Neural cell (in vitro differentiated cells): Measurements from ENCODE around the gene JMJD8. TPM values are rescaled to one million over a fixed set of nuclear protein-coding genes. Genes with fewer than 3 reads are reported as not detected.

Experiments
- H2AFZ ChIP-seq: fragments of 200-600, 300-800 bp; sonication (generic), shearing (Covaris generic); 2 replicates; pipeline ENCODE4 v1.6.0; 2014; ENCODE audit warnings: low read depth, mild to moderate bottlenecking, antibody characterized with exemption, low read length, moderate library complexity
- H3F3A ChIP-seq: fragments of 200-600 bp; shearing (Covaris generic); 2 replicates; pipeline ENCODE4 v1.6.1; 2016; ENCODE audit warnings: mild to moderate bottlenecking, moderate library complexity, mixed read lengths, antibody characterized with exemption, low read length; ENCODE audit not compliant: insufficient read depth, poor library complexity, severe bottlenecking
- H3K27ac ChIP-seq: fragments of 200-600, 300-800 bp; sonication (generic), shearing (Covaris generic); 2 replicates; pipeline ENCODE4 v1.5.1; 2014; ENCODE audit warnings: mild to moderate bottlenecking, low read length, moderate library complexity
- H3K27me3 ChIP-seq: fragments of 300-800, 200-600 bp; sonication (generic), shearing (Covaris generic); 2 replicates; pipeline ENCODE4 v1.6.0; 2014; ENCODE audit warnings: mild to moderate bottlenecking, low read depth, low read length, moderate library complexity; ENCODE audit not compliant: insufficient read depth
- H3K36me3 ChIP-seq: fragments of 300-800, 200-600 bp; sonication (generic), shearing (Covaris generic); 2 replicates; pipeline ENCODE4 v1.5.1; 2014; ENCODE audit warnings: mild to moderate bottlenecking, antibody characterized with exemption, low read length, moderate library complexity; ENCODE audit not compliant: insufficient read depth
- H3K4me2 ChIP-seq: fragments of 300-800, 200-600 bp; sonication (generic), shearing (Covaris generic); 2 replicates; pipeline ENCODE4 v1.6.0; 2014; ENCODE audit warnings: mild to moderate bottlenecking, low read length
- H3K4me3 ChIP-seq: fragments of 300-800, 200-600 bp; sonication (generic), shearing (Covaris generic); 2 replicates; pipeline ENCODE4 v1.5.1; 2014; ENCODE audit warnings: mild to moderate bottlenecking, low read length, moderate library complexity
- H3K79me2 ChIP-seq: fragments of 200-600 bp; shearing (Covaris generic); replicated peaks from 2 replicates; pipeline ENCODE4 v1.6.0; 2014; ENCODE audit warnings: mild to moderate bottlenecking, low read length, moderate library complexity; ENCODE audit not compliant: insufficient read depth
- H3K9ac ChIP-seq: fragments of 300-800, 200-600 bp; sonication (generic), shearing (Covaris generic); 2 replicates; pipeline ENCODE4 v1.6.1; 2016; ENCODE audit warnings: mild to moderate bottlenecking, low read length, mixed read lengths
- H3K9me2 ChIP-seq: fragments of 200-600 bp; shearing (Covaris generic); 2 replicates; pipeline ENCODE4 v1.6.1; 2016; ENCODE audit warnings: mild to moderate bottlenecking, low read length, mixed read lengths; ENCODE audit not compliant: insufficient read depth
- H3K9me3 ChIP-seq: fragments of 200-600, 300-800 bp; sonication (generic), shearing (Covaris generic); 2 replicates; pipeline ENCODE4 v1.6.1; 2016; ENCODE audit warnings: mild to moderate bottlenecking, mixed run types, low read length, moderate library complexity, mixed read lengths
- H4K20me1 ChIP-seq: fragments of 200-600 bp; shearing (Covaris generic); 2 replicates; pipeline ENCODE4 v1.6.1; 2016; ENCODE audit warnings: mild to moderate bottlenecking, mixed run types; ENCODE audit not compliant: insufficient read depth
- CTCF ChIP-seq: fragments of 450-650 bp; IDR thresholded peaks from 2 replicates; pipeline ENCODE4 v1.5.1; 2014; ENCODE audit warnings: antibody characterized with exemption, mild to moderate bottlenecking, moderate library complexity; ENCODE audit not compliant: poor library complexity, severe bottlenecking
- EP300 ChIP-seq: fragments of 450-650 bp; conservative IDR thresholded peaks from 2 replicates; pipeline ENCODE4 v1.6.1; 2014; ENCODE audit warnings: antibody characterized with exemption, mild to moderate bottlenecking, moderate library complexity; ENCODE audit not compliant: poor library complexity, severe bottlenecking
- EZH2 ChIP-seq: fragments of 200-600, 300-800 bp; shearing (Covaris generic), sonication (generic); IDR thresholded peaks from 2 replicates; pipeline ENCODE4 v1.6.1; 2014; ENCODE audit warnings: antibody characterized with exemption, low read length, borderline replicate concordance, mild to moderate bottlenecking; ENCODE audit not compliant: insufficient read depth, poor library complexity, severe bottlenecking
- MXI1 ChIP-seq: fragments of 450-650 bp; conservative IDR thresholded peaks from 2 replicates; pipeline ENCODE4 v1.6.1; 2014; ENCODE audit warnings: antibody characterized with exemption, mild to moderate bottlenecking; ENCODE audit not compliant: poor library complexity, severe bottlenecking
- POLR2AphosphoS5 ChIP-seq: IDR thresholded peaks from 2 replicates; pipeline ENCODE4 v1.6.1; 2012
- RAD21 ChIP-seq: fragments of 450-650 bp; conservative IDR thresholded peaks from 2 replicates; pipeline ENCODE4 v1.6.1; 2014; ENCODE audit warnings: antibody characterized with exemption, mild to moderate bottlenecking, moderate library complexity
- SMC3 ChIP-seq: fragments of 450-650 bp; conservative IDR thresholded peaks from 2 replicates; pipeline ENCODE4 v1.6.1; 2014; ENCODE audit warnings: antibody characterized with exemption, mild to moderate bottlenecking, moderate library complexity; ENCODE audit not compliant: poor library complexity
- TAF1 ChIP-seq: IDR thresholded peaks from 2 replicates; pipeline ENCODE4 v1.6.1; 2012; ENCODE audit warnings: low read depth
- polyA plus RNA-seq: library from polyadenylated mRNA; depleted of rRNA; stranded (reverse); fragments of >200 nt; gene quantifications from 2 replicates; pipeline ENCODE4 v1.2.3, GENCODE V29; 2014
- TF ChIP-seq, protein P1 (sequence below): IDR thresholded peaks from 2 replicates; pipeline ENCODE4 v1.6.1; 2012; ENCODE audit warnings: borderline replicate concordance

Gene JMJD8
- polyA plus RNA-seq, 1 donor from 2014 or later: 44.7 TPM

DNA sequence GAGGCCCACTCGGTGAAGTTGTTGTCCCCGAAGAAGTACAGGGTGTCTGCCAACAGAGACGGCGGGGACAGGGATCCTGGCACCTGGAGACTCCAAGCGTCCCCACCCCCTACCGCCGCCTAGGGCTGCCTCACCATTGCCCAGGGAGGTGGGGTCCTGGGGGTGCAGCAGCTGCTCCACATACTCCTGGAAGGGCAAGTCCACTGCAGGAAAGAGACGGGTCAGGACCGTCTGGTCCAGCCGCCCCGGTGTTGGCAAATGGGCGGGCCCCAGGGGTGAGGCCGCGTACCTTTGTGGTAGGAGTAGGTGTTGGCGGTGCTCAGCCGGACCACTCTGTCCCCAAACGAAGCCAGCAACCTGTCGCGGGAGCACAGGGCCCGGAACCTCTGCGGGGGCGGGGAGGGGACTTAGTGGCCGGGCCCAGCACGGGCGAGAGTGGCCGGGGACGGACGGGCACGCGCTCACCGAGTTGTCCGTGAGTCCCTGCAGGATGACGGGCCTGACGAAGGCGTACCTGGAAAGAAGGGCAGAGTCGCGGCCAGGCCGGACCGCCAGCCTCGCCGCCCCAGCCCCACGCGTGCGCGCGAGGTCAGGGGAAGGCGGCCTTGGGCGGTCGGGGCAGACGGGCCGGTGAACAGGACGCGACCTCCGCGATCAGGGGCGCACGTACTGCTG, 601 bp downstream of the JMJD8 start:
- Histone ChIP-seq H3F3A (no peaks in the 10 kb centered on the region), H3K79me2 (peaks cover 20% of the 10 kb centered on the region), H3K27me3 (no peaks in the 10 kb centered on the region), H3K36me3 (no peaks in the 10 kb centered on the region), H3K9ac (peak overlapping the region; percentile 52), H3K27ac (no peak overlapping the region), H3K9me2 (no peaks in the 10 kb centered on the region), H3K4me3 (peak overlapping the region; percentile 71), H2AFZ (no peak overlapping the region), H4K20me1 (peaks cover 6% of the 10 kb centered on the region), H3K9me3 (no peaks in the 10 kb centered on the region), H3K4me2 (no peak overlapping the region)
- no peak for TF ChIP-seq POLR2AphosphoS5
- TF ChIP-seq MXI1: no peak
- TF ChIP-seq EP300: no peak
- TF ChIP-seq CTCF: no peak
- TF ChIP-seq TAF1: no peak
- TF ChIP-seq EZH2: no peak

DNA sequence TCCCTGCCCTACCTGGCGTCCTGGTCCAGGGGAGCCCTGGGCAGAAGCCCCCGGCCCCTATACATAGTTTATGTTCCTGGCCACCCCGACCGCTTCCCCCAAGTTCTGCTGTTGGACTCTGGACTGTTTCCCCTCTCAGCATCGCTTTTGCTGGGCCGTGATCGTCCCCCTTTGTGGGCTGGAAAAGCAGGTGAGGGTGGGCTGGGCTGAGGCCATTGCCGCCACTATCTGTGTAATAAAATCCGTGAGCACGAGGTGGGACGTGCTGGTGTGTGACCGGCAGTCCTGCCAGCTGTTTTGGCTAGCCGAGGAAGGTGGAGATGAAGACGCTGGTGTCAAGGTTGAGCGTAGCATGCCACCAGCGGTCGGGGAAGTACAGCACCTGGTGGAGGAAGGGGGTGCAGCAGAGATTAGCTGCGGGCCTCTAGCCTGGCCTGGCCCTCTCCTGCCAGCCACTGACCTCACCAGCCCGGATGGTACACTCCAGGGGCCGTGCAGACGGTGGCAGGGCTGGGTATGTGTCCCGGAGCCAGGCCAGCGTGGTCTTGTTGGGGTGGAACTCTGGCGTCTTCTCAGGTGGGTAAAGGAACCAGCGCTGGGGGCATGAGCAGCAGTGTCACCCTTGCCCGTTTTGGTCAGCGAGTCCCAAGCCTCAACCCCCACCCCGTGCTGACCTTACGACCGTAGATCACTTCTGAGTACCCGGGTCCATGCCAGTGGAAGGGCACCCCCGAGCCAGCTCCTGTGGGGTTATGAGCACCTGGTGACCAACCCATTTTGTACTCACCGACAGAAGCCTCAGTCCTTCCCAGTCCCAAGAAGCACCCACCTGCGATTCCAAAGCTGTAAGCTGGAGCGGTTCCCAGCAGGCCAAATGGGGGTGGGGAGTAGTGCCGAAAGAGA, 1.4 kb downstream of the JMJD8 start:
- H3K4me2 ChIP-seq: no peak overlapping the region
- H3K27ac ChIP-seq: no peak overlapping the region

More for the DNA sequence above, 1.4 kb downstream of the JMJD8 start:
- Histone ChIP-seq H3K36me3 (no peaks in the 10 kb centered on the region), H3K79me2 (peaks cover 20% of the 10 kb centered on the region), H3K9me2 (no peaks in the 10 kb centered on the region), H3K9ac (no peak overlapping the region), H3K9me3 (no peaks in the 10 kb centered on the region), H3K27me3 (no peaks in the 10 kb centered on the region), H4K20me1 (peaks cover 6% of the 10 kb centered on the region), H2AFZ (no peak overlapping the region), H3K4me3 (peak overlapping the region; percentile 71), H3F3A (no peaks in the 10 kb centered on the region)
- TF ChIP-seq CTCF: no peak
- no peak for TF ChIP-seq SMC3
- no peak for TF ChIP-seq RAD21
- no peak for TF ChIP-seq MXI1
- no peak for TF ChIP-seq TAF1
- no peak for TF ChIP-seq EZH2
- no peak for TF ChIP-seq EP300
- no peak for TF ChIP-seq POLR2AphosphoS5
- TF ChIP-seq, protein P1, sequence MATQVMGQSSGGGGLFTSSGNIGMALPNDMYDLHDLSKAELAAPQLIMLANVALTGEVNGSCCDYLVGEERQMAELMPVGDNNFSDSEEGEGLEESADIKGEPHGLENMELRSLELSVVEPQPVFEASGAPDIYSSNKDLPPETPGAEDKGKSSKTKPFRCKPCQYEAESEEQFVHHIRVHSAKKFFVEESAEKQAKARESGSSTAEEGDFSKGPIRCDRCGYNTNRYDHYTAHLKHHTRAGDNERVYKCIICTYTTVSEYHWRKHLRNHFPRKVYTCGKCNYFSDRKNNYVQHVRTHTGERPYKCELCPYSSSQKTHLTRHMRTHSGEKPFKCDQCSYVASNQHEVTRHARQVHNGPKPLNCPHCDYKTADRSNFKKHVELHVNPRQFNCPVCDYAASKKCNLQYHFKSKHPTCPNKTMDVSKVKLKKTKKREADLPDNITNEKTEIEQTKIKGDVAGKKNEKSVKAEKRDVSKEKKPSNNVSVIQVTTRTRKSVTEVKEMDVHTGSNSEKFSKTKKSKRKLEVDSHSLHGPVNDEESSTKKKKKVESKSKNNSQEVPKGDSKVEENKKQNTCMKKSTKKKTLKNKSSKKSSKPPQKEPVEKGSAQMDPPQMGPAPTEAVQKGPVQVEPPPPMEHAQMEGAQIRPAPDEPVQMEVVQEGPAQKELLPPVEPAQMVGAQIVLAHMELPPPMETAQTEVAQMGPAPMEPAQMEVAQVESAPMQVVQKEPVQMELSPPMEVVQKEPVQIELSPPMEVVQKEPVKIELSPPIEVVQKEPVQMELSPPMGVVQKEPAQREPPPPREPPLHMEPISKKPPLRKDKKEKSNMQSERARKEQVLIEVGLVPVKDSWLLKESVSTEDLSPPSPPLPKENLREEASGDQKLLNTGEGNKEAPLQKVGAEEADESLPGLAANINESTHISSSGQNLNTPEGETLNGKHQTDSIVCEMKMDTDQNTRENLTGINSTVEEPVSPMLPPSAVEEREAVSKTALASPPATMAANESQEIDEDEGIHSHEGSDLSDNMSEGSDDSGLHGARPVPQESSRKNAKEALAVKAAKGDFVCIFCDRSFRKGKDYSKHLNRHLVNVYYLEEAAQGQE: no peak
